ENCODE data around the gene DOCK3. TPM values are rescaled to one million over a fixed set of nuclear protein-coding genes. Genes with fewer than 3 reads are reported as not detected.
"Not testable (repeated sequence)": the region's sequence is repeated elsewhere in the genome, so short reads cannot be mapped to it uniquely, and the experiment has no call there.

The DOCK3 gene
- total RNA-seq, 1 experiment from 2014 or later, result 5.6 TPM

DNA sequence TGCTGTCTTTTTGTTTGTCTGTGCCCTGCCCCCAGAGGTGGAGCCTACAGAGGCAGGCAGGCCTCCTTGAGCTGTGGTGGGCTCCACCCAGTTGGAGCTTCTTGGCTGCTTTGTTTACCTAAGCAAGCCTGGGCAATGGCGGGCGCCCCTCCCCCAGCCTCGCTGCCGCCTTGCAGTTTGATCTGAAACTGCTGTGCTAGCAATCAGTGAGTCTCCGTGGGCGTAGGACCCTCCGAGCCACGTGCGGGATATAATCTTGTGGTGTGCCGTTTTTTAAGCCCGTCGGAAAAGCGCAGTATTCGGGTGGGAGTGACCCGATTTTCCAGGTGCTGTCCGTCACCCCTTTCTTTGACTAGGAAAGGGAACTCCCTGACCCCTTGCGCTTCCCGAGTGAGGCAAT lies 303.9 kb downstream of the DOCK3 start:
- Mint-ChIP-seq H3K27ac (peak overlapping the region; percentile 96), H3K4me1 (peaks cover 18% of the 10 kb centered on the region), H3K4me3 (peak overlapping the region; percentile 81)
- TF ChIP-seq FOXK1 (CRISPR knock-in tag; IDR thresholded peaks at IDR 0.05), result 0 out of 2 replicates have a peak, but pooled peaks have one; percentile 44
- TF ChIP-seq, protein P1, sequence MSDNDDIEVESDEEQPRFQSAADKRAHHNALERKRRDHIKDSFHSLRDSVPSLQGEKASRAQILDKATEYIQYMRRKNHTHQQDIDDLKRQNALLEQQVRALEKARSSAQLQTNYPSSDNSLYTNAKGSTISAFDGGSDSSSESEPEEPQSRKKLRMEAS (CRISPR knock-in tag; IDR thresholded peaks at IDR 0.05), result peak; percentile 50; the same call in 1 of the 2 replicates
- not testable (repeated sequence) for H3K36me3 Mint-ChIP-seq; H3K9me3 Mint-ChIP-seq; H3K27me3 Mint-ChIP-seq (ENCODE audit: low read depth); ATAC-seq
- ChIA-PET POLR2A (interaction anchor here (1.3 to 1.4 kb wide), 2 partner anchors 9 to 302 kb away, joined by 3 read pairs; no protein-coding TSS in a partner anchor), CTCF (interaction anchor here (1.0 to 2.1 kb wide), 22 partner anchors 10 to 406 kb away, joined by 3 to 12 read pairs (median 4); partner anchors contain the start of genes MANF and MAPKAPK3)
- peak; percentile 51 for DNase-seq (ENCODE audit: low spot score)

DNA sequence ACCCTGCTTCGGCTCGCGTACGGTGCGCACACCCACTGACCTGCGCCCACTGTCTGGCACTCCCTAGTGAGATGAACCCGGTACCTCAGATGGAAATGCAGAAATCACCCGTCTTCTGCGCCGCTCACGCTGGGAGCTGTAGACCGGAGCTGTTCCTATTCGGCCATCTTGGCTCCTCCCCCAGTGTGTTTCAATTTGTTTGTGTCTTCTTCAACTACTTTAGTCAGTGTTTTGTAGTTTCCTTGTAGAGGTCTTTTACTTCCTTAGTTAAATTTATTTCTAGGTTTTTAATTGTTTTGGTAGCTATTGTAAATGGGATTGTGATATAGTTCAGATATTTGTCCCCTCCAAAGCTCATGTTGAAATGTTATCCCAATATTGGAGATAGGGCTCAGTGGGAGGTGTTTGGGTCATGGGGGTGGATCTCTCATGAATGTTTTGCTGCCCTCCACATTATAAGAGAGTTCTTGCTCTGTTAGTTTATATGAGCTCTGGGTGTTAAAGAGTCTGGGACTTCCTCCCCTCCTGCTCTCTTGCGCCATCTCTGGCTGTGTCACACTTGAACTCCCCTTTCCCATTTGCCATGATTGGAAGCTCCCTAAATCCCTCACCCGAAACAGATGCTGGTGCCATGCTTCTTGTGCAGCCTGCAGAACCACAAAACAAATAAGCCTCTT lies 304.4 kb downstream of the DOCK3 start:
- ATAC-seq, result peak; percentile 89
- H3K9me3 Mint-ChIP-seq, result peaks cover 9% of the 10 kb centered on the region; the same call in 1 of the 2 replicates
- no peaks in the 10 kb centered on the region for H3K27me3 Mint-ChIP-seq (ENCODE audit: low read depth)
- CTCF ChIA-PET, result interaction anchor here (0.6 to 2.1 kb wide), 32 partner anchors 9 to 410 kb away, joined by 3 to 12 read pairs (median 3); partner anchors contain the start of genes DOCK3, MANF and MAPKAPK3
- H3K4me1 Mint-ChIP-seq, result peaks cover 20% of the 10 kb centered on the region
- H3K4me3 Mint-ChIP-seq, result peak overlapping the region; percentile 81
- TF ChIP-seq, protein P2, sequence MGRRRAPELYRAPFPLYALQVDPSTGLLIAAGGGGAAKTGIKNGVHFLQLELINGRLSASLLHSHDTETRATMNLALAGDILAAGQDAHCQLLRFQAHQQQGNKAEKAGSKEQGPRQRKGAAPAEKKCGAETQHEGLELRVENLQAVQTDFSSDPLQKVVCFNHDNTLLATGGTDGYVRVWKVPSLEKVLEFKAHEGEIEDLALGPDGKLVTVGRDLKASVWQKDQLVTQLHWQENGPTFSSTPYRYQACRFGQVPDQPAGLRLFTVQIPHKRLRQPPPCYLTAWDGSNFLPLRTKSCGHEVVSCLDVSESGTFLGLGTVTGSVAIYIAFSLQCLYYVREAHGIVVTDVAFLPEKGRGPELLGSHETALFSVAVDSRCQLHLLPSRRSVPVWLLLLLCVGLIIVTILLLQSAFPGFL (CRISPR knock-in tag; IDR thresholded peaks at IDR 0.05; ENCODE audit: borderline replicate concordance), result no peak
- TF ChIP-seq, protein P1 (CRISPR knock-in tag; IDR thresholded peaks at IDR 0.05), result peak; percentile 13; the same call in 1 of the 2 replicates
- DNase-seq (ENCODE audit: low spot score), result peak; percentile 64
- peak overlapping the region; percentile 96 for H3K27ac Mint-ChIP-seq
- H3K36me3 Mint-ChIP-seq, result peaks cover 4% of the 10 kb centered on the region
- POLR2A ChIA-PET, result interaction anchor here (1.3 to 1.4 kb wide), 2 partner anchors 9 to 303 kb away, joined by 3 read pairs; no protein-coding TSS in a partner anchor

DNA sequence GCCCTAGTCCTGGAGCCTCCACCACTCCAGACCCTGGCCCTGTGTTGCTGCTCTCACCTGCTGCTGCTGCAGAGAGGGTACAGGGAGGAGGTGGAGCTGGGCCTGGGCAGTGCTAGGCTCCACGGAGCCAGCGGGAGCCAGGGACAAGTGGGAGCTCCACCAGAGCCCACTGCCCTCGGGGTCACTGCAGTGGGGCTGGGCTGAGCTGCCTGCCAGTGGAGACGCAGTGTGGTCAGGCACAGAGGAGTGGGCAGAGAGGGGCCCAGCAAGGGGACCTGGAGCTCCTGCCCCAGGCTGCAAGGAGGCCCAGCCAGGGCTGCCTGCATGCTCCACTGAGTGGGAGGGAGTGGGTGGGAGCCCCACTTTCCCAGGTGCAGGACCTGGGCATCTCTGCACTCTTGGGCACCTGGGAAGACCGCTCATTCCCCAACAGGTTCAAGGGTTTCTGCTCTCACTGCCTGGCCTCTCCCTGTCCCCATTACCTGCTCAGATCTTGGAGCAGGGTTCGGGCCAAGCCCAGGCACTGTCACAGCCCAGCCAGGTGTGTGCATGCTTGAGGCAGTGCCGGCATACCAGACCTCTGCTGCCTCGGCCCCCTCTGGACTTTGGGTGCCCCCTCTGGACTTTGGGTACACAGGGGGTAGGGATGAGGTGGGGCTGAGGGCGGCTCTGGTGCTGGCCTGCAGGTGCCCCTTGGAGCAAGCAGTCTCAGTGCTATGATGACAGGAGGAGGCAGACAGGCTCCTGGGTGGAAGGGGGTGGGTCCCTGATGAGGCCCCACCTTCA lies 308.0 kb downstream of the DOCK3 start:
- no peak overlapping the region for H3K27ac Mint-ChIP-seq
- no peaks in the 10 kb centered on the region; the same call in 1 of the 2 replicates for H3K36me3 Mint-ChIP-seq
- peaks cover 20% of the 10 kb centered on the region for H3K4me1 Mint-ChIP-seq
- H3K4me3 Mint-ChIP-seq, result no peak overlapping the region
- ATAC-seq, result no peak
- no peaks in the 10 kb centered on the region for H3K27me3 Mint-ChIP-seq (ENCODE audit: low read depth)
- peaks cover 9% of the 10 kb centered on the region; the same call in 1 of the 2 replicates for H3K9me3 Mint-ChIP-seq
- DNase-seq (ENCODE audit: low spot score), result no peak
- ChIA-PET CTCF (interaction anchor here (1.7 to 2.3 kb wide), 2 partner anchors 11 kb away, joined by 5 to 6 read pairs; no protein-coding TSS in a partner anchor), POLR2A (no interaction called here)
- no peak for TF ChIP-seq FOXJ3 (CRISPR knock-in tag; IDR thresholded peaks at IDR 0.05; ENCODE audit: borderline replicate concordance)
- TF ChIP-seq, protein P3, sequence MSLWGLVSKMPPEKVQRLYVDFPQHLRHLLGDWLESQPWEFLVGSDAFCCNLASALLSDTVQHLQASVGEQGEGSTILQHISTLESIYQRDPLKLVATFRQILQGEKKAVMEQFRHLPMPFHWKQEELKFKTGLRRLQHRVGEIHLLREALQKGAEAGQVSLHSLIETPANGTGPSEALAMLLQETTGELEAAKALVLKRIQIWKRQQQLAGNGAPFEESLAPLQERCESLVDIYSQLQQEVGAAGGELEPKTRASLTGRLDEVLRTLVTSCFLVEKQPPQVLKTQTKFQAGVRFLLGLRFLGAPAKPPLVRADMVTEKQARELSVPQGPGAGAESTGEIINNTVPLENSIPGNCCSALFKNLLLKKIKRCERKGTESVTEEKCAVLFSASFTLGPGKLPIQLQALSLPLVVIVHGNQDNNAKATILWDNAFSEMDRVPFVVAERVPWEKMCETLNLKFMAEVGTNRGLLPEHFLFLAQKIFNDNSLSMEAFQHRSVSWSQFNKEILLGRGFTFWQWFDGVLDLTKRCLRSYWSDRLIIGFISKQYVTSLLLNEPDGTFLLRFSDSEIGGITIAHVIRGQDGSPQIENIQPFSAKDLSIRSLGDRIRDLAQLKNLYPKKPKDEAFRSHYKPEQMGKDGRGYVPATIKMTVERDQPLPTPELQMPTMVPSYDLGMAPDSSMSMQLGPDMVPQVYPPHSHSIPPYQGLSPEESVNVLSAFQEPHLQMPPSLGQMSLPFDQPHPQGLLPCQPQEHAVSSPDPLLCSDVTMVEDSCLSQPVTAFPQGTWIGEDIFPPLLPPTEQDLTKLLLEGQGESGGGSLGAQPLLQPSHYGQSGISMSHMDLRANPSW (CRISPR knock-in tag; conservative IDR thresholded peaks at IDR 0.05; ENCODE audit: low read depth), result no peak
- TF ChIP-seq, protein P4, sequence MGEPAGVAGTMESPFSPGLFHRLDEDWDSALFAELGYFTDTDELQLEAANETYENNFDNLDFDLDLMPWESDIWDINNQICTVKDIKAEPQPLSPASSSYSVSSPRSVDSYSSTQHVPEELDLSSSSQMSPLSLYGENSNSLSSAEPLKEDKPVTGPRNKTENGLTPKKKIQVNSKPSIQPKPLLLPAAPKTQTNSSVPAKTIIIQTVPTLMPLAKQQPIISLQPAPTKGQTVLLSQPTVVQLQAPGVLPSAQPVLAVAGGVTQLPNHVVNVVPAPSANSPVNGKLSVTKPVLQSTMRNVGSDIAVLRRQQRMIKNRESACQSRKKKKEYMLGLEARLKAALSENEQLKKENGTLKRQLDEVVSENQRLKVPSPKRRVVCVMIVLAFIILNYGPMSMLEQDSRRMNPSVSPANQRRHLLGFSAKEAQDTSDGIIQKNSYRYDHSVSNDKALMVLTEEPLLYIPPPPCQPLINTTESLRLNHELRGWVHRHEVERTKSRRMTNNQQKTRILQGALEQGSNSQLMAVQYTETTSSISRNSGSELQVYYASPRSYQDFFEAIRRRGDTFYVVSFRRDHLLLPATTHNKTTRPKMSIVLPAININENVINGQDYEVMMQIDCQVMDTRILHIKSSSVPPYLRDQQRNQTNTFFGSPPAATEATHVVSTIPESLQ (CRISPR knock-in tag; IDR thresholded peaks at IDR 0.05), result no peak
- TF ChIP-seq CREM (CRISPR knock-in tag; IDR thresholded peaks at IDR 0.05), result no peak
- no peak for TF ChIP-seq TP53 (CRISPR knock-in tag; IDR thresholded peaks at IDR 0.05)
- TF ChIP-seq, protein P5, sequence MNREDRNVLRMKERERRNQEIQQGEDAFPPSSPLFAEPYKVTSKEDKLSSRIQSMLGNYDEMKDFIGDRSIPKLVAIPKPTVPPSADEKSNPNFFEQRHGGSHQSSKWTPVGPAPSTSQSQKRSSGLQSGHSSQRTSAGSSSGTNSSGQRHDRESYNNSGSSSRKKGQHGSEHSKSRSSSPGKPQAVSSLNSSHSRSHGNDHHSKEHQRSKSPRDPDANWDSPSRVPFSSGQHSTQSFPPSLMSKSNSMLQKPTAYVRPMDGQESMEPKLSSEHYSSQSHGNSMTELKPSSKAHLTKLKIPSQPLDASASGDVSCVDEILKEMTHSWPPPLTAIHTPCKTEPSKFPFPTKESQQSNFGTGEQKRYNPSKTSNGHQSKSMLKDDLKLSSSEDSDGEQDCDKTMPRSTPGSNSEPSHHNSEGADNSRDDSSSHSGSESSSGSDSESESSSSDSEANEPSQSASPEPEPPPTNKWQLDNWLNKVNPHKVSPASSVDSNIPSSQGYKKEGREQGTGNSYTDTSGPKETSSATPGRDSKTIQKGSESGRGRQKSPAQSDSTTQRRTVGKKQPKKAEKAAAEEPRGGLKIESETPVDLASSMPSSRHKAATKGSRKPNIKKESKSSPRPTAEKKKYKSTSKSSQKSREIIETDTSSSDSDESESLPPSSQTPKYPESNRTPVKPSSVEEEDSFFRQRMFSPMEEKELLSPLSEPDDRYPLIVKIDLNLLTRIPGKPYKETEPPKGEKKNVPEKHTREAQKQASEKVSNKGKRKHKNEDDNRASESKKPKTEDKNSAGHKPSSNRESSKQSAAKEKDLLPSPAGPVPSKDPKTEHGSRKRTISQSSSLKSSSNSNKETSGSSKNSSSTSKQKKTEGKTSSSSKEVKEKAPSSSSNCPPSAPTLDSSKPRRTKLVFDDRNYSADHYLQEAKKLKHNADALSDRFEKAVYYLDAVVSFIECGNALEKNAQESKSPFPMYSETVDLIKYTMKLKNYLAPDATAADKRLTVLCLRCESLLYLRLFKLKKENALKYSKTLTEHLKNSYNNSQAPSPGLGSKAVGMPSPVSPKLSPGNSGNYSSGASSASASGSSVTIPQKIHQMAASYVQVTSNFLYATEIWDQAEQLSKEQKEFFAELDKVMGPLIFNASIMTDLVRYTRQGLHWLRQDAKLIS (CRISPR knock-in tag; IDR thresholded peaks at IDR 0.05; ENCODE audit: borderline replicate concordance), result no peak
- no peak for TF ChIP-seq HMGA2 (CRISPR knock-in tag; IDR thresholded peaks at IDR 0.05)
- no peak for TF ChIP-seq ZNF263 (CRISPR knock-in tag; IDR thresholded peaks at IDR 0.05; ENCODE audit: low read depth)
- TF ChIP-seq, protein P6, sequence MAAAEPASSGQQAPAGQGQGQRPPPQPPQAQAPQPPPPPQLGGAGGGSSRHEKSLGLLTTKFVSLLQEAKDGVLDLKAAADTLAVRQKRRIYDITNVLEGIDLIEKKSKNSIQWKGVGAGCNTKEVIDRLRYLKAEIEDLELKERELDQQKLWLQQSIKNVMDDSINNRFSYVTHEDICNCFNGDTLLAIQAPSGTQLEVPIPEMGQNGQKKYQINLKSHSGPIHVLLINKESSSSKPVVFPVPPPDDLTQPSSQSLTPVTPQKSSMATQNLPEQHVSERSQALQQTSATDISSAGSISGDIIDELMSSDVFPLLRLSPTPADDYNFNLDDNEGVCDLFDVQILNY (CRISPR knock-in tag; IDR thresholded peaks at IDR 0.05), result no peak
- TF ChIP-seq, protein P7, sequence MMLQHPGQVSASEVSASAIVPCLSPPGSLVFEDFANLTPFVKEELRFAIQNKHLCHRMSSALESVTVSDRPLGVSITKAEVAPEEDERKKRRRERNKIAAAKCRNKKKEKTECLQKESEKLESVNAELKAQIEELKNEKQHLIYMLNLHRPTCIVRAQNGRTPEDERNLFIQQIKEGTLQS (CRISPR knock-in tag; conservative IDR thresholded peaks at IDR 0.05), result no peak
- no peak for TF ChIP-seq JAZF1 (CRISPR knock-in tag; IDR thresholded peaks at IDR 0.05)

All from WTC11 (cell line).